Epithelial cell of esophagus (primary cell): ENCODE measurements around the gene CHCHD3.

Experiments
- DNase-seq: peaks from one replicate; pipeline ENCODE4 v3.0.0; 2010; ENCODE audit warnings: low read depth
- H3K4me3 ChIP-seq: 2 replicates; pipeline ENCODE4 v1.5.1; 2011; ENCODE audit warnings: mild to moderate bottlenecking, low read length, control low read depth
- TF ChIP-seq, protein P1 (sequence below): IDR thresholded peaks from 2 replicates; pipeline ENCODE4 v1.5.1; 2011; ENCODE audit warnings: low read depth, mild to moderate bottlenecking, low read length, control low read depth, inconsistent platforms; ENCODE audit not compliant: insufficient read depth; ENCODE audit errors: missing control alignments

The CHCHD3 gene

DNA sequence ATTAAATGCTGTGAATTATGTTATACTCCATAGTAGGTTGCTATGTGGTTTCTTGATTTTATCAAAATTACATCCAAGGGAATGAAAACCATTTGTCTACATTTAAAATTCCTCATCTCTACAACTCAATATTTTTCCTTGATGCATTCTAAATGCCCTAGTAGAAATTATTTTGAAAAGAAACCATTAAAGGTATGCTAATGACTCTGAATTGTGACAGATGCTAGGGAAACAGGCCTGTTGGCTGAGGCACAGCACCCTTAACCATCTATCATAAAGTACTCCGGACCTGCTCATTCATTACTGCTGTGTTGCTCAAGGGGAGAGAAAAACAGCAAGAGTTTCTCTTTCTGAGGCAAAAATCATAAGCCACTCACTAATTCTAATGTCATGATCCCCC lies 131.2 kb downstream of the CHCHD3 start:
- H3K4me3 ChIP-seq, result no peak overlapping the region
- TF ChIP-seq, protein P1, sequence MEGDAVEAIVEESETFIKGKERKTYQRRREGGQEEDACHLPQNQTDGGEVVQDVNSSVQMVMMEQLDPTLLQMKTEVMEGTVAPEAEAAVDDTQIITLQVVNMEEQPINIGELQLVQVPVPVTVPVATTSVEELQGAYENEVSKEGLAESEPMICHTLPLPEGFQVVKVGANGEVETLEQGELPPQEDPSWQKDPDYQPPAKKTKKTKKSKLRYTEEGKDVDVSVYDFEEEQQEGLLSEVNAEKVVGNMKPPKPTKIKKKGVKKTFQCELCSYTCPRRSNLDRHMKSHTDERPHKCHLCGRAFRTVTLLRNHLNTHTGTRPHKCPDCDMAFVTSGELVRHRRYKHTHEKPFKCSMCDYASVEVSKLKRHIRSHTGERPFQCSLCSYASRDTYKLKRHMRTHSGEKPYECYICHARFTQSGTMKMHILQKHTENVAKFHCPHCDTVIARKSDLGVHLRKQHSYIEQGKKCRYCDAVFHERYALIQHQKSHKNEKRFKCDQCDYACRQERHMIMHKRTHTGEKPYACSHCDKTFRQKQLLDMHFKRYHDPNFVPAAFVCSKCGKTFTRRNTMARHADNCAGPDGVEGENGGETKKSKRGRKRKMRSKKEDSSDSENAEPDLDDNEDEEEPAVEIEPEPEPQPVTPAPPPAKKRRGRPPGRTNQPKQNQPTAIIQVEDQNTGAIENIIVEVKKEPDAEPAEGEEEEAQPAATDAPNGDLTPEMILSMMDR, result no peak
- no peak for DNase-seq

DNA sequence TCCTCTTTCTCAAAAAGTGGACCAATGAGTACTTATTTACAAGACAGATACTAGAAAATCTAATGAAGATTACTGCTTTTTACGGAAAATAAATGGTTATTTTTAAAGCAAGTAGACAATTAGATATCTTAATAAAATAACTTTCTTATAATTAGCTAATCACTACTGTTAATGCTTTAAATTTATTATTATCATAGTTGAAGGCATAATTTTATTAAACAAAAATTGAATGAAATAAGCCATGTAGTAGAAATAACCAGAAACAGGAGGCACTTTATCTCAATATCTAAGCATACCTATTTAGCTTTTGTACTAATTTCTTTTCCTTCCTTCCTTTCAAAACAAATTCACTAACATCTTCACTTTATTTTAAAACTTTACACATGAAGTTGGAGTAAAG lies 134.9 kb downstream of the CHCHD3 start:
- TF ChIP-seq, protein P1, result no peak
- no peak for DNase-seq

DNA sequence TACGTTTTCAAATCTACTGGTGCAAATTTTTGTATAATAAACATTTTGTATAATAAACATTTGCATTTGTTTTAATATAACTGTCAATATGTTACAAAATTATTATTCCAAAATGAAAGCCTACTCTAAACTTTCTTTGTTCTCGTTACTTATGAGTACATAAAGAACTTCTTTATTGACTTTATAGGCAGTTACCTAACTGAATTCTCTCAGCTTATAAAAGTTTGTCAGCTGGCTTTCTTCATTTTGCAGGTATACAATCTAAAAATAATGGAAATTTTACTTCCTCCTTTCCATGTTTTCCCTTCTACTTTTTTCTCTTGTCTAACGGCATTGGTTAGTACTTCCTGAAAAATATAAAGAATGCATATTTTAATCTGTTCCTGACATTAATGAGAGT lies 137.1 kb downstream of the CHCHD3 start:
- TF ChIP-seq, protein P1, result no peak
- no peak for DNase-seq
- no peak overlapping the region for H3K4me3 ChIP-seq

More for the DNA sequence above, 134.9 kb downstream of the CHCHD3 start:
- no peak overlapping the region for H3K4me3 ChIP-seq

DNA sequence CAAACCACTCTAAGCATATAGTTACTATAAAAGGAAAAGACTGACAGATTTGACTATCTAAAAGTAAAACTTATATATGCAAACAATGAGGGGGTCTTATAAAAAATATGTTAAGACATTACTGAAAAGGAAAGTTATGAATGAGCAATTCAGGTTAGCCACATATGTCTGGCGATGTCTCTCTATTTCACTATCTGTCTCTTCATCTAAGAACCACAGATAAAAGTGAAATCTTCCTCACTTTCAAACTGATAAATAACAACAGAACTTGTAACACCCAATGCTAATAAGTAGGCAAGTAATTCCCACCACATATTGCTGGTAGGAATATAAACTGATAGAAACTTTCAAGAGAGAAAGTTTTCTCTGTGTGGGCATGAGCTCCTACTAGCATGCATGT lies 138.2 kb downstream of the CHCHD3 start:
- TF ChIP-seq, protein P1, result no peak
- H3K4me3 ChIP-seq, result no peak overlapping the region
- no peak for DNase-seq

DNA sequence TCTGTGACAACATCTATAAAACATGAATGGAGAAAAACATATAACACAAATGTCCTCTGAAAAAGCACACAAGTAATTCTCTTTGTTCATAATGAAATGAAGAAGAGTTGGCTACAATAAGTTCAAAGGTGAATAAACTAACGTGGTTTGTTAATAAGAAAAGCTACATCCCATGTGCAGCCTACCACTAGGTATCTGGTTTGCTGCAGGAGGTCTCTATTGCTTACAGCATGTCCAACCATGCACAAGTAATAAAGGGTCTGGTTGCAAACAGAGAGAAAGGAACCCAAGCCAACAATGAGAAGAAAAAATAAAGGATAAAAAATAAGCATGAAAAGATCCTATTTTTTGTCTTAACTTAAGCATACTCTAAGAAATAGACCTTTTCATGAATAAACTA lies 139.2 kb downstream of the CHCHD3 start:
- no peak overlapping the region for H3K4me3 ChIP-seq
- no peak for DNase-seq
- TF ChIP-seq, protein P1, result no peak

DNA sequence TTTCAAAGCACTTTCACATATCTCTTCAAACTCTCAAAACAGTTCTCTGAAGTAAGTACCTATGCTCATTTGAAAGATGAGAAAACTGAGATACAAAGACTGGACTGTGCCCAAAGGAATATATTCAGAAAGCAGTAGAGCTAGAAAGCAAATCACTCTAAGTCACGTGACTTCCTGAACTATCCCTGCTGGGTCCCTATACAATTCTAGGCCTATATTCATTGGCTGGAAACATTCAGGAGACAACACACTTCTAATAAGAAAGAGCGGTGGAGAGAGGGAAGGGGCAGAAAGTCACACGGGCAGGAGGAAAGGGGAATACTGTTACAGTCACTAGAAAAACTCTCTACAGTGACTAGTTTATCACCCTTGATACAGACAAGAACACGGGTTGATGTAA lies 140.0 kb downstream of the CHCHD3 start:
- no peak overlapping the region for H3K4me3 ChIP-seq
- no peak for DNase-seq
- TF ChIP-seq, protein P1, result no peak

DNA sequence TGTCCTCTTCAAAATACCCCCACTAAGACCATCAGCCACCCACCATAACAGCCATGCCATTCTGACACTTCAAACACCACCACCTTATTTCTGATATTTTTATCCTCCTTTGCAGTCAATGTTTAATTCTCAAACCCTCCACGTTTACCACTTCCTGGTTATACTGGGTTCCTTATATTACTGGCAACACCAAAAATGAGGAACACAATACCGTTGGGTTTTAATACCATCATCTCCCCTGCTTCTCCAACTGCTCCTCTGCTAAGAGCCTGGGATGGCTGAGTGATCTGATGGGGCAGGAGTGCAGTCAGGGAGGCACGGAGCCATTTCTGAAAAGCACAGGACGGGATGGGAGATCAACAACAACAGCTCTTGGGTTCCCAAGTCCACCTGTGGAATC lies 140.5 kb downstream of the CHCHD3 start:
- H3K4me3 ChIP-seq, result no peak overlapping the region
- DNase-seq, result no peak
- TF ChIP-seq, protein P1, result no peak
